BLaER1 (cell line): ENCODE data around the gene PRKCA.
"Not testable (repeated sequence)": the region's sequence is repeated elsewhere in the genome, so short reads cannot be mapped to it uniquely, and the experiment has no call there.

Experiments
- H3K27ac ChIP-seq: shearing (Covaris generic); formaldehyde crosslinking; 2 replicates; pipeline ENCODE4 v1.8.1; 2022
- H3K27me3 ChIP-seq: shearing (Covaris generic); formaldehyde crosslinking; 2 replicates; pipeline ENCODE4 v1.8.1; 2022
- H3K36me3 ChIP-seq: shearing (Covaris generic); formaldehyde crosslinking; 2 replicates; pipeline ENCODE4 v1.8.1; 2022
- H3K4me1 ChIP-seq: shearing (Covaris generic); formaldehyde crosslinking; 2 replicates; pipeline ENCODE4 v1.8.1; 2022
- H3K4me2 ChIP-seq: shearing (Covaris generic); formaldehyde crosslinking; 2 replicates; pipeline ENCODE4 v1.8.1; 2022
- H3K4me3 ChIP-seq: shearing (Covaris generic); formaldehyde crosslinking; 2 replicates; pipeline ENCODE4 v1.8.1; 2022
- H3K9ac ChIP-seq: shearing (Covaris generic); formaldehyde crosslinking; 2 replicates; pipeline ENCODE4 v1.8.1; 2022
- H3K9me3 ChIP-seq: shearing (Covaris generic); formaldehyde crosslinking; 2 replicates; pipeline ENCODE4 v1.8.1; 2022
- H4K20me1 ChIP-seq: shearing (Covaris generic); formaldehyde crosslinking; 2 replicates; pipeline ENCODE4 v1.8.1; 2022
- Cebpa-rat ChIP-seq: shearing (Covaris generic); IDR thresholded peaks from 2 replicates; pipeline ENCODE4 v1.8.1; 2022

PRKCA gene

GRCh38 chr17:66338937-66339336 lies 36.5 kb downstream of the PRKCA start:
- no peaks in the 10 kb centered on the region for H3K27me3 ChIP-seq
- peaks cover 10% of the 10 kb centered on the region; the same call in 1 of the 2 replicates for H3K4me1 ChIP-seq
- no peak for TF ChIP-seq Cebpa-rat
- H3K27ac ChIP-seq: no peak overlapping the region
- H3K9me3 ChIP-seq: no peaks in the 10 kb centered on the region
- H3K4me2 ChIP-seq: peak overlapping the region; percentile 60; the same call in 1 of the 2 replicates
- H3K9ac ChIP-seq: no peak overlapping the region
- H3K36me3 ChIP-seq: no peaks in the 10 kb centered on the region
- H4K20me1 ChIP-seq: no peaks in the 10 kb centered on the region
- no peak overlapping the region for H3K4me3 ChIP-seq

DNA sequence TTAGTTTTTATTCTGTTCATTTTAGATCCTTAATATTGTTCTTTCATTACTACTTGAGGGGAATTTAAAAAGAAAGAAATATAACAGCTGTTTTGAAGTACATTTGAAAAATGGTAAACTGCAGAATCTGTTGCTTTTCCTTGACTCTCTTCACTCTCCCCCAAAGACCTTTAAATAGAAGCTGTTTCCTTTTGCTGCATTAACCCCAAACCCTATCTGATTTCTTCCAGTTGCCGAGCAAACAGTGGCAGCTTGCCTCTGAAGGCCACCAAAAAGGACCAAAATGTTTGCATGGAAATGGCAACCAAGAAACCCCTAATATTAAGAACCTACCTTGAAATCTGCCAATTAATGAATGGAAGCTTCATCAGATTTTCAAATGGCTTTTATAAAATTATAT lies 37.1 kb downstream of the PRKCA start:
- peaks cover 10% of the 10 kb centered on the region; the same call in 1 of the 2 replicates for H3K4me1 ChIP-seq
- no peak for TF ChIP-seq Cebpa-rat
- peak overlapping the region; percentile 60 for H3K4me2 ChIP-seq

GRCh38 chr17:66340720-66341119 lies 38.3 kb downstream of the PRKCA start:
- Histone ChIP-seq H3K27ac (no peak overlapping the region), H3K27me3 (no peaks in the 10 kb centered on the region), H3K4me2 (no peak overlapping the region), H3K4me3 (no peak overlapping the region), H3K9ac (no peak overlapping the region), H3K4me1 (peaks cover 10% of the 10 kb centered on the region; the same call in 1 of the 2 replicates), H3K36me3 (no peaks in the 10 kb centered on the region), H4K20me1 (no peaks in the 10 kb centered on the region), H3K9me3 (no peaks in the 10 kb centered on the region)
- TF ChIP-seq Cebpa-rat: no peak

More for the DNA sequence above, 37.1 kb downstream of the PRKCA start:
- Histone ChIP-seq H3K9me3 (no peaks in the 10 kb centered on the region), H3K36me3 (no peaks in the 10 kb centered on the region), H3K9ac (no peak overlapping the region), H3K27me3 (no peaks in the 10 kb centered on the region), H3K27ac (no peak overlapping the region), H4K20me1 (no peaks in the 10 kb centered on the region), H3K4me3 (no peak overlapping the region)

DNA sequence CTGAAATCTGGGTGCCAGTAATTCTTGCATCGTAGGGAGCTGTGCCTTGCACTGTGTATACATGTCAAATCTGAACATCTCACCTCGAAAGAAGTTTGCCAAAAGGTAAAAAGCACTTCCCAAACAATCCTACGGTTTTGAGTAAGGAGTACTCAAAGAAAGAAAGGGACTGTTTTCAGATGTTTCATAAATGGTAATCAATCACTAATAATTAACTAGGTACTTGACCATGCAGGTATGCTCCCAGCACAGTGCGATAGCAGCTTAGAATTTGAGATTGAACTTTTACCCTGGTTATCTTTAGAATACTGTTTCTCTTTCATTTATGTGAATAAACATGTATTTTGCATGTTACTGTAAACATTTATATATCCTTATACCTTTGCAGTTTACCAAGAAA lies 39.0 kb downstream of the PRKCA start:
- H3K36me3 ChIP-seq: no peaks in the 10 kb centered on the region
- no peak overlapping the region for H3K27ac ChIP-seq
- no peaks in the 10 kb centered on the region for H3K9me3 ChIP-seq
- no peaks in the 10 kb centered on the region for H3K27me3 ChIP-seq
- no peak overlapping the region for H3K4me3 ChIP-seq
- H4K20me1 ChIP-seq: no peaks in the 10 kb centered on the region
- H3K4me2 ChIP-seq: no peak overlapping the region
- TF ChIP-seq Cebpa-rat: no peak
- H3K4me1 ChIP-seq: peaks cover 10% of the 10 kb centered on the region; the same call in 1 of the 2 replicates
- no peak overlapping the region for H3K9ac ChIP-seq

- H3K27me3 ChIP-seq, H3K4me3 ChIP-seq, H3K4me2 ChIP-seq, H3K27ac ChIP-seq, H3K9me3 ChIP-seq, H3K9ac ChIP-seq, H3K36me3 ChIP-seq, H4K20me1 ChIP-seq: not testable (repeated sequence)
- H3K4me1 ChIP-seq: peaks cover 10% of the 10 kb centered on the region; the same call in 1 of the 2 replicates
Measured at GRCh38 chr17:66342263-66342662, 39.9 kb downstream of the PRKCA start.

GRCh38 chr17:66343531-66344078 lies 41.2 kb downstream of the PRKCA start:
- H3K4me1 ChIP-seq: peaks cover 10% of the 10 kb centered on the region; the same call in 1 of the 2 replicates
- no peaks in the 10 kb centered on the region for H4K20me1 ChIP-seq
- no peak overlapping the region for H3K4me2 ChIP-seq
- H3K9ac ChIP-seq: no peak overlapping the region
- H3K4me3 ChIP-seq: no peak overlapping the region
- no peaks in the 10 kb centered on the region for H3K36me3 ChIP-seq
- no peak overlapping the region for H3K27ac ChIP-seq
- no peaks in the 10 kb centered on the region for H3K27me3 ChIP-seq
- no peak for TF ChIP-seq Cebpa-rat
- H3K9me3 ChIP-seq: no peaks in the 10 kb centered on the region

DNA sequence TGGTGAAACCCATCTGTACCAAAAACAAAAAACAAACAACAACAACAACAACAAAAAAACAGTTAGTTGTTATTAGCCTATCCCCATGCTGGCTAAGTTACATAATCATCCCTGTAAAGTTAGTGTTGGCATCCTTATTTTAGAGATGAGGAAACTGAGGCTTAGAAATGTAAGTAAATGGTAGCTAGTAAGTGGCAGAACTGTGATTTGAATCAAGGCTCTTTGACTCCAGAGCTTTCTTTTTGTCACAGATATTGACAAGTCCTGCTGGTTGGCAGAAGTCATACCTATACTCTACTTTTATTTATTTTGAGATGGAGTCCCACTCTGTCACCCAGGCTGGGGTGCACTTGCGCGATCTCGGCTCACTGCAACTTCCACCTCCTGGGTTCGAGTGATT lies 42.1 kb downstream of the PRKCA start:
- Histone ChIP-seq H3K9me3 (no peaks in the 10 kb centered on the region), H3K4me2 (no peak overlapping the region), H3K36me3 (no peaks in the 10 kb centered on the region), H3K4me1 (peaks cover 4% of the 10 kb centered on the region; the same call in 1 of the 2 replicates), H3K27ac (no peak overlapping the region), H3K9ac (no peak overlapping the region), H3K4me3 (no peak overlapping the region), H3K27me3 (no peaks in the 10 kb centered on the region), H4K20me1 (no peaks in the 10 kb centered on the region)
- TF ChIP-seq Cebpa-rat: no peak

DNA sequence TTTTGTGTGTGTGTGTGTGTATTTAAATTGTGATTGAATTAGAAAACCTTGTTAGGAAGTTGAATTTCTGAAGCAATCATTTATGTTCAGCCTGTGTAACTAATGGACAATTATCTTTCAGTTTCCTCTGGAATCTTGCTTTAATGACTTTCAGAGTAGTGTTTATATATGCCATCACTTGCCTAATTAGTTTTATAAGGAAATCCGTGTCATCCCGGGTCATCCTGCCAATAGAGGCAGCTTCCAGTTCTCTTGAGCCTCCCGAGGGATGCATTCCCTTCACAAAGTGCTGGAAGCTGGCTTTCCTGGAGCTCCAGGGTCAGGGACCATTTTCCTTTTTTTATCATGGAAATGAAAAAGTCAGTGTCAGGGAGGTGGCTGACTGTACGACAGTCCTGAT lies 42.9 kb downstream of the PRKCA start:
- H3K4me2 ChIP-seq: no peak overlapping the region

DNA sequence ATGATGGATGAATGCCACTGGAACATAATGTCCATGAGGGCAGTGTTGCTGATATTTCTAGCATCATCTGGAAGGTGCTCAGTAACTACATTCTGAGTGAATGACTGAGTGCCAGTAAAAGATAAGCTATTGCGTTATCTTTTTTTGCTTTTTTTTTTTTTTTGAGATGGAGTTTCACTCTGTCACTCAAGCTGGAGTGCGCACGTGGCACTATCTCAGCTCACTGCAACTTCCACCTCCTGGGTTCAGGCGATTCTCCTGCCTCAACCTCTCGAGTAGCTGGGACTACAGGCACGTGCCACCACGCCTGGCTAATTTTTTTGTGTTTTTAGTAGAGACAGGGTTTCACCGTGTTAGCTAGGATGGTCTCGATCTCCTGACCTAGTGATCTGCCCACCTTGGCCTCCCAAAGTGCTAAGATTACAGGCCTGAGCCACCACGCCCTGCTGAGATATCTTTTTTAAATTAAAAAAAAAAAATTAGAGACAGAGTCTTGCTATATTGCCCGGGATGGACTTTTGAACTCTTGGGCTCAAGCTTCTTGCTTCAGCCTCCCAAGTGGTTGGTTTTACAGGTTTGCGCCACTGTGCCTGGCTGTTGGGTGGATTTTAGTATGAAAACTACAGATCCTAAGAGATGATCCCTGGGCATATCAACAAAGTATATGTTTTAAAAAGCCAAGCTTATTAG lies 43.7 kb downstream of the PRKCA start:
- H3K27me3 ChIP-seq, H4K20me1 ChIP-seq, H3K4me2 ChIP-seq: not testable (repeated sequence)

More for the DNA sequence above, 42.9 kb downstream of the PRKCA start:
- Histone ChIP-seq H3K4me1 (no peaks in the 10 kb centered on the region), H3K9me3 (no peaks in the 10 kb centered on the region), H3K4me3 (no peak overlapping the region), H3K9ac (no peak overlapping the region), H3K27ac (no peak overlapping the region), H3K36me3 (no peaks in the 10 kb centered on the region), H4K20me1 (no peaks in the 10 kb centered on the region), H3K27me3 (no peaks in the 10 kb centered on the region)
- no peak for TF ChIP-seq Cebpa-rat

DNA sequence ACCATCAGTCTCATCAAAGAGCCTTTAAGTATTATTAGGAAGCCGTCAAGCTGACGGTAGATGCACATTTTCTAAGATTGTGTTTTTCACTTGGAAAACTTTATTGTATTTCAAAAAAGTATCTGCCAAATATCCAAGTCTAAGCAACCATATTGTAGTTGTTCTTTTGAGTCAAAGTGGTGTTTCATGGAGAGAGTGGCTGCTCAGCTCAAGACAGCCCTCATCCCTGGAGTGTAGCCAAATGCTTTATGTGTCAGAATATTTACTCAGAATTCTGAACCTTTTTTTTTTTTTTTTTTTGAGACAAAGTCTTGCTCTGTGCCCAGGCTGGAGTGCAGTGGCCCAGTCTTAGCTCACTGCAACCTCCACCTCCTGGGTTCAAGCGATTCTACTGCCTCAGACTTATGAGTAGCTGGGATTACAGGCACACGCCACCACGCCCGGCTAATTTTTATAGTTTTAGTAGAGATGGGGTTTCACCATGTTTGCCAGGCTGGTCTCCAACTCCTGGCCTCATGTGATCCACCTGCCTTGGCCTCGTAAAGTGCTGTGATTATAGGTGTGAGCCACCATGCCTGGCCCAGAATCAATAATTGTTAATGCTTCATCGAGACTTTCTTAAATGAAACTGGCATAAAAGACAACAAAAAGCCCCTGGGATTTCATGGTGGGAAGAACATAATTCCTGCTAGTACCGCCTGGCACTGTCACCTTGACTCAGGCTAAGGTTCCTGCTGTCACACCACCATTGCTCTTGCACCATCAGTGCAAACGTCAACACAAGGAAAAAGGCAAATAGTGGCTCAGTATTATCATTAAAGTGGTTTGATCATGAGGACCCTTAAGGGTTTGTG lies 45.5 kb downstream of the PRKCA start:
- Histone ChIP-seq H3K4me1 (no peaks in the 10 kb centered on the region), H3K27ac (no peak overlapping the region), H3K9me3 (no peaks in the 10 kb centered on the region), H3K4me2 (no peak overlapping the region), H3K27me3 (no peaks in the 10 kb centered on the region), H3K36me3 (no peaks in the 10 kb centered on the region), H3K4me3 (no peak overlapping the region), H4K20me1 (no peaks in the 10 kb centered on the region), H3K9ac (no peak overlapping the region)
- no peak for TF ChIP-seq Cebpa-rat

More for the DNA sequence above, 43.7 kb downstream of the PRKCA start:
- H3K4me3 ChIP-seq, H3K9me3 ChIP-seq, H3K9ac ChIP-seq, H3K4me1 ChIP-seq, H3K27ac ChIP-seq, H3K36me3 ChIP-seq: not testable (repeated sequence)
